Esophagus (tissue), 2 donors: ENCODE results near the gene SLC9C2. TPM values are rescaled to one million over a fixed set of nuclear protein-coding genes. Genes with fewer than 3 reads are reported as not detected.
"Not testable (repeated sequence)": the region's sequence is repeated elsewhere in the genome, so short reads cannot be mapped to it uniquely, and the experiment has no call there.

Experiments
- H3K27ac ChIP-seq, 2 donors: one replicate each; pipeline ENCODE4 v1.5.1; 2013; ENCODE audit warnings: low read depth in 2 of 2, mild to moderate bottlenecking in 2 of 2, inconsistent platforms in 1 of 2, low read length in 1 of 2, moderate library complexity in 1 of 2
- H3K27me3 ChIP-seq, 2 donors: one replicate each; pipeline ENCODE4 v1.6.1; 2013; ENCODE audit warnings: low read length in 2 of 2, control low read depth in 1 of 2, mild to moderate bottlenecking in 1 of 2; ENCODE audit not compliant: insufficient read depth in 2 of 2, control insufficient read depth in 1 of 2
- H3K36me3 ChIP-seq, 2 donors: one replicate each; pipeline ENCODE4 v1.6.1; 2013; ENCODE audit warnings: low read length in 1 of 2; ENCODE audit not compliant: control insufficient read depth in 2 of 2, insufficient read depth in 2 of 2
- H3K4me1 ChIP-seq, 2 donors: one replicate each; pipeline ENCODE4 v1.6.1; 2013; ENCODE audit warnings: low read length in 1 of 2; ENCODE audit not compliant: control insufficient read depth in 2 of 2, insufficient read depth in 2 of 2
- H3K4me3 ChIP-seq, 2 donors: one replicate each; pipeline ENCODE4 v1.5.1; 2013; ENCODE audit warnings: low read length in 2 of 2, mild to moderate bottlenecking in 2 of 2, low read depth in 1 of 2, moderate library complexity in 1 of 2
- H3K9me3 ChIP-seq, 2 donors: one replicate each; pipeline ENCODE4 v1.6.1; 2013; ENCODE audit warnings: mild to moderate bottlenecking in 2 of 2, low read depth in 1 of 2, low read length in 1 of 2, moderate library complexity in 1 of 2; ENCODE audit not compliant: control insufficient read depth in 2 of 2, insufficient read depth in 1 of 2
- WGBS, 2 donors: extraction: QIAGEN DNeasy Blood & Tissue Kit; methylation state at CpG; one replicate each; pipeline ENCODE4 v1.1.7; 2013; 5-methylcytosine and 5-hydroxymethylcytosine counted together
- polyA plus RNA-seq, 2 donors: library from polyadenylated mRNA; stranded (reverse); fragments of 200-250 nt; gene quantifications; one replicate each; pipeline ENCODE4 v1.2.3, GENCODE V29; 2013
- donor health status: healthy with polysubstance abuse.
- donor health status: Bipolar disorder and iron deficiency.

The SLC9C2 gene
- polyA plus RNA-seq, 2 donors, result not detected

- H3K27ac ChIP-seq, result peak overlapping the region in 1 of 2 donors; percentile 42
- peak overlapping the region in 1 of 2 donors; percentile 81 for H3K4me3 ChIP-seq
- WGBS, 2 donors, result 59 to 67% methylated on average over 4 of the region's 4 CpGs
Observed at GRCh38 chr1:173479649-173480048, 123.2 kb downstream of the SLC9C2 start.

GRCh38 chr1:173478094-173478674 lies 124.7 kb downstream of the SLC9C2 start:
- peaks cover 8 to 11% of the 10 kb centered on the region in 2 donors for H3K36me3 ChIP-seq
- peak overlapping the region; percentile 94 to 95 for H3K27ac ChIP-seq
- peaks cover 0 to 4% of the 10 kb centered on the region in 2 donors for H3K4me1 ChIP-seq
- WGBS, 2 donors, result 8% methylated on average over 9 of the region's 9 CpGs
- H3K4me3 ChIP-seq, result peak overlapping the region; percentile 81 to 90
- no peaks in the 10 kb centered on the region for H3K27me3 ChIP-seq
- no peaks in the 10 kb centered on the region for H3K9me3 ChIP-seq

More at GRCh38 chr1:173479649-173480048, 123.2 kb downstream of the SLC9C2 start:
- Histone ChIP-seq H3K36me3 (peaks cover 8 to 12% of the 10 kb centered on the region in 2 donors), H3K27me3 (no peaks in the 10 kb centered on the region), H3K9me3 (no peaks in the 10 kb centered on the region), H3K4me1 (peaks cover 0 to 1% of the 10 kb centered on the region in 2 donors)

GRCh38 chr1:173477286-173478093 lies 125.4 kb downstream of the SLC9C2 start, which contains the start of gene PRDX6:
TSS of gene PRDX6 (plus strand) at chr1:173477335. CDS start at chr1:173477398, 63 bp downstream.
- Histone ChIP-seq H3K27me3 (no peaks in the 10 kb centered on the region), H3K9me3 (no peaks in the 10 kb centered on the region), H3K27ac (peak within 1 kb of the TSS; percentile 95 to 99), H3K36me3 (peaks cover 8% of the 10 kb centered on the region in 2 donors), H3K4me1 (peaks cover 0 to 4% of the 10 kb centered on the region in 2 donors), H3K4me3 (peak within 1 kb of the TSS; percentile 81 to 90)
- WGBS, 2 donors, result 0% methylated on average over 58 to 69 of the region's 69 CpGs

- Histone ChIP-seq H3K27me3 (no peaks in the 10 kb centered on the region), H3K36me3 (peaks cover 2 to 7% of the 10 kb centered on the region in 2 donors), H3K9me3 (no peaks in the 10 kb centered on the region), H3K27ac (peak overlapping the region; percentile 95 to 99), H3K4me1 (peaks cover 0 to 4% of the 10 kb centered on the region in 2 donors), H3K4me3 (peak overlapping the region; percentile 81 to 90)
- WGBS, 2 donors, result 0 to 1% methylated on average over 43 to 62 of the region's 62 CpGs
Observed at GRCh38 chr1:173476665-173477285, 126.1 kb downstream of the SLC9C2 start.

GRCh38 chr1:173476197-173476664 lies 126.6 kb downstream of the SLC9C2 start:
- Histone ChIP-seq H3K9me3 (no peaks in the 10 kb centered on the region), H3K4me1 (peaks cover 0 to 4% of the 10 kb centered on the region in 2 donors), H3K36me3 (peaks cover 0 to 2% of the 10 kb centered on the region in 2 donors), H3K27ac (peak overlapping the region; percentile 95 to 99), H3K4me3 (peak overlapping the region; percentile 72 to 81), H3K27me3 (no peaks in the 10 kb centered on the region)
- WGBS, 2 donors, result 28 to 29% methylated on average over 5 of the region's 5 CpGs

- peaks cover 0 to 2% of the 10 kb centered on the region in 2 donors for H3K36me3 ChIP-seq
- peak overlapping the region; percentile 80 to 95 for H3K27ac ChIP-seq
- H3K27me3 ChIP-seq, result no peaks in the 10 kb centered on the region
- H3K9me3 ChIP-seq, result peaks cover 1 to 4% of the 10 kb centered on the region in 2 donors
- WGBS, 2 donors, result 21 to 23% methylated on average over 5 of the region's 5 CpGs
- peaks cover 0 to 4% of the 10 kb centered on the region in 2 donors for H3K4me1 ChIP-seq
- H3K4me3 ChIP-seq, result peak overlapping the region; percentile 9 to 81
Observed at GRCh38 chr1:173475564-173476196, 127.2 kb downstream of the SLC9C2 start.

GRCh38 chr1:173474780-173475421 lies 128.0 kb downstream of the SLC9C2 start:
- peak overlapping the region in 1 of 2 donors; percentile 7 for H3K4me3 ChIP-seq
- 60 to 70% methylated on average over 17 of the region's 17 CpGs for WGBS, 2 donors
- H3K36me3 ChIP-seq, H3K4me1 ChIP-seq, H3K9me3 ChIP-seq, H3K27me3 ChIP-seq: not testable (repeated sequence)
- peak overlapping the region; percentile 0 to 10 for H3K27ac ChIP-seq

- Histone ChIP-seq H3K36me3 (peaks cover 0 to 2% of the 10 kb centered on the region in 2 donors), H3K4me1 (peaks cover 0 to 4% of the 10 kb centered on the region in 2 donors), H3K27ac (peak overlapping the region in 1 of 2 donors; percentile 0), H3K9me3 (peaks cover 3 to 6% of the 10 kb centered on the region in 2 donors), H3K4me3 (no peak overlapping the region), H3K27me3 (no peaks in the 10 kb centered on the region)
- WGBS, 2 donors, result 66 to 67% methylated on average over 5 of the region's 5 CpGs
Observed at GRCh38 chr1:173474097-173474779, 128.6 kb downstream of the SLC9C2 start.
